Stimulated activated naive CD4-positive, alpha-beta T cell treated with Interleukin-2 at 50 U/mL for 16 hours (primary cell): ENCODE data around the gene DISC1.

Experiments
- DNase-seq: peaks from one replicate; lab custom pipeline; 2025; lab: John Stamatoyannopoulos, UW

DISC1 gene

GRCh38 chr1:231817801-231818200 lies 191.2 kb downstream of the DISC1 start:
- no peak for DNase-seq

GRCh38 chr1:231818337-231818736 lies 191.7 kb downstream of the DISC1 start:
- no peak for DNase-seq

- DNase-seq: no peak
These were observed 194.7 kb downstream of the DISC1 start for GRCh38 chr1:231821281-231821680.

GRCh38 chr1:231822041-231822440 lies 195.5 kb downstream of the DISC1 start:
- no peak for DNase-seq

- DNase-seq: no peak
These were observed 200.0 kb downstream of the DISC1 start for GRCh38 chr1:231826566-231826965.

GRCh38 chr1:231827337-231828105 lies 200.9 kb downstream of the DISC1 start:
- DNase-seq: no peak

GRCh38 chr1:231828182-231828920 lies 201.8 kb downstream of the DISC1 start:
- no peak for DNase-seq

- no peak for DNase-seq
These were observed 202.7 kb downstream of the DISC1 start for GRCh38 chr1:231829332-231829731.

GRCh38 chr1:231836227-231836893 lies 209.8 kb downstream of the DISC1 start:
- DNase-seq: no peak

- no peak for DNase-seq
These were observed 211.9 kb downstream of the DISC1 start for GRCh38 chr1:231838521-231838920.

GRCh38 chr1:231839999-231840398 lies 213.4 kb downstream of the DISC1 start:
- no peak for DNase-seq

- DNase-seq: no peak
These were observed 215.2 kb downstream of the DISC1 start for GRCh38 chr1:231841616-231842344.

GRCh38 chr1:231842441-231842840 lies 215.9 kb downstream of the DISC1 start:
- no peak for DNase-seq

- no peak for DNase-seq
These were observed 218.5 kb downstream of the DISC1 start for GRCh38 chr1:231844986-231845502.

GRCh38 chr1:231847612-231848397 lies 221.2 kb downstream of the DISC1 start:
- DNase-seq: no peak

- no peak for DNase-seq
These were observed 223.4 kb downstream of the DISC1 start for GRCh38 chr1:231849981-231850380.

- DNase-seq: no peak
These were observed 224.2 kb downstream of the DISC1 start for GRCh38 chr1:231850786-231851185.

- no peak for DNase-seq
These were observed 227.1 kb downstream of the DISC1 start for GRCh38 chr1:231853588-231854207.

- no peak for DNase-seq
These were observed 228.8 kb downstream of the DISC1 start for GRCh38 chr1:231855361-231855760.

- no peak for DNase-seq
These were observed 229.3 kb downstream of the DISC1 start for GRCh38 chr1:231855926-231856325.

GRCh38 chr1:231856426-231856825 lies 229.8 kb downstream of the DISC1 start:
- DNase-seq: no peak
